UCSD-AML1 (cell line): Measurements from ENCODE around the gene CCDC85B.

Experiments
- DNase-seq: peaks from one replicate; lab custom pipeline; 2025; ENCODE audit not compliant: unreplicated experiment; lab: John Stamatoyannopoulos, UW

The CCDC85B gene

DNA sequence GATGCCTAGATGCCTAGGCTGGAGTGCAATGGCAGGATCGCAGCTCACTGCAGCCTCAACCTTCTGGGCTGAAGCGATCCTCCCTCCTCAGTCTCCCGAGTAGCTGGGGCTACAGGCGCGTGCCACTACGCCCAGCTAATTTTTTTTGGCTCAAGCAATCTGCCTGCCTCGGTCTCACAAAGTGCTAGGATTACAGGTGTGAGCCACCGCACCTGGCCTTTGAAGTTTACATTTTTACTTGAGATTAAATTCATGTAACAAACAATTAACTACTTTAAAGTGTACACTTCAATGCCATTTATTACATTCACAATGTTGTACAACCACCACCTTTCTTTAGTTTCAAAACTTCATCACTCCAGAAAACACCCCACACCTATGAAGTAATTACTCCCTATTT is 13.2 kb downstream of the CCDC85B start:
- DNase-seq = no peak

GRCh38 chr11:65906602-65907001 is 16.1 kb downstream of the CCDC85B start:
- DNase-seq = no peak

- no peak for DNase-seq
These were observed 17.4 kb downstream of the CCDC85B start for GRCh38 chr11:65907878-65908277.

DNA sequence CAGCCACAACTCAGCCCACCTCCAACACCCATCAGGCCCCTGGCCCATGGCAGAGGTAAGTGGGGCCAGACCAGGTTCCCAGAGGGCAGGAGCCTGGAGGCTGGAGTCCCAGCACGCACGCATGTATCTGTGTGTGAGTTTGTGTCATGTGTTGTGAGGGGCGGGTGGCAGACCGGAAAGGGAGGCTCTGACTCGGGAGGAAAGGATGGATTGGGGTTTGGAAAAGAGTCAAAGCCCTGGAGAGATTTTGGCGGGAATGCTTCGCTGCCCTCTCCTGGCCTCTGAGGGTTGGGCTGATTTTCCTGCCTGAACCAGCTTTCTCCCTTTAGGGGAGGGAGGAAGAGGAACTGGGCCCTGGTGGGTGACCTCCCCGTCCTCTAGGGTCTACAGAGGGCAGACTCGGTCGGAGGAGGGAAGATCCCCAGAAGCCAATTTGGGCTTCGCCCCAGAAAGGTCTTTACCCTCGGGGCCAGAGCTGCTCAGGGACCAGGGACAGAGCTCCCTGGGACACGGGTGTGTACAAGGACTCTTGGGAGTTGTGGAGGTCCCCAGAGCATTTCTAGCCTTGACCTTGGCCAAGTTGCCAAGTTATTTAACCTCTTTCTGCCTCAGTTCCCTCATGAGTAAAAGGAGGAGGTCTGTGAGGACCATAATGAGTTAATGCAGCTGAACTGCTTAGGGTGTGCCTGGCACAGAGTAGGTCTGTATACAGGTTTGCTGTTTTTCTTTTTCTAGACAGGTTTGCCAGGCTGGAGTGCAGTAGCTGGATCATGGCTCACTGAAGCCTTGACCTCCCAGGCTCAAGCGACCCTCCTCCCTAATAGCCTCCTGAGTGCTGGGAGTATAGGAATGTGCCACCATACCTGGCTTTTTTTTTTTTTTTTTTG is 21.5 kb downstream of the CCDC85B start:
- peak; percentile 38 for DNase-seq

DNA sequence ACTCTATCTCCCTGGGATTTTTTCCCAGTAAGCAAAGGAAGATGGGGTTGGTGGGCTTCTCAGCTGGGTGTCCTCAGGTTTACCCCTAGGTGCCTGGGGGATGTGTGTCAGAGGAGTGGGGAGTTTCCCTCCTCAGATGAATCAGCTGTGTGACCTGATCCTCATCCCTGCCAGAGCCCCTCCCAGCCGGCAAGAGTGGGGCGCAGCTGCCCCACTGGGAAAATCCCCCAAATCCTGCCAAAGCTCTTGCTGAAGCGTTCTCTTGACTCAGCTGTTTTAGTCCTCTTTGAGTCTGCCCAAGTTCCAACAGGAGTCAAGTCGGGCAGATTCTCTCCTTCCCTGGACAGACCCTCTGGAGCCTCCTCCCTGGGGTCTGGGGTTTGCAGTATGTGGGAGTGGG is 22.4 kb downstream of the CCDC85B start:
- no peak for DNase-seq

GRCh38 chr11:65915101-65915820 is 24.8 kb downstream of the CCDC85B start:
- peak; percentile 30 for DNase-seq

GRCh38 chr11:65915821-65916251 is 25.4 kb downstream of the CCDC85B start:
- DNase-seq = no peak

GRCh38 chr11:65916391-65916790 is 25.9 kb downstream of the CCDC85B start:
- DNase-seq = no peak

DNA sequence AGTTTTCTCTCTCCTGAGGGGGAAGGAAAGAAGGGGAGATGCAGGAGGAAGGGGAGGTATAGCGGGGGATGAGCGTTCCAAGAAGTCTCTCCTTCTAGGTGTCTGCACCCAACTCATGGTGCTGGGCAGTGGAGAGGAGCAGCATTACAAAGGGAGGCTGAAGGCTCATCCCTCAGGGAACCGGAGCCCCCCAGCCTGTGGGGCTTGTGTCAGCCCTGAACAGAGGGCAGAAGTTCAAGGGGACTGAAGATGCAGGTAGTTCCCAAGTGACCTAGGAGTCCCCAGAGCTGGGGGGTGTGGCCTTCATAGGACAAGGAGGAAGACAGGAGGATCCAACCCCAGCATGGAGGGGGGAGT is 26.6 kb downstream of the CCDC85B start:
- no peak for DNase-seq

DNA sequence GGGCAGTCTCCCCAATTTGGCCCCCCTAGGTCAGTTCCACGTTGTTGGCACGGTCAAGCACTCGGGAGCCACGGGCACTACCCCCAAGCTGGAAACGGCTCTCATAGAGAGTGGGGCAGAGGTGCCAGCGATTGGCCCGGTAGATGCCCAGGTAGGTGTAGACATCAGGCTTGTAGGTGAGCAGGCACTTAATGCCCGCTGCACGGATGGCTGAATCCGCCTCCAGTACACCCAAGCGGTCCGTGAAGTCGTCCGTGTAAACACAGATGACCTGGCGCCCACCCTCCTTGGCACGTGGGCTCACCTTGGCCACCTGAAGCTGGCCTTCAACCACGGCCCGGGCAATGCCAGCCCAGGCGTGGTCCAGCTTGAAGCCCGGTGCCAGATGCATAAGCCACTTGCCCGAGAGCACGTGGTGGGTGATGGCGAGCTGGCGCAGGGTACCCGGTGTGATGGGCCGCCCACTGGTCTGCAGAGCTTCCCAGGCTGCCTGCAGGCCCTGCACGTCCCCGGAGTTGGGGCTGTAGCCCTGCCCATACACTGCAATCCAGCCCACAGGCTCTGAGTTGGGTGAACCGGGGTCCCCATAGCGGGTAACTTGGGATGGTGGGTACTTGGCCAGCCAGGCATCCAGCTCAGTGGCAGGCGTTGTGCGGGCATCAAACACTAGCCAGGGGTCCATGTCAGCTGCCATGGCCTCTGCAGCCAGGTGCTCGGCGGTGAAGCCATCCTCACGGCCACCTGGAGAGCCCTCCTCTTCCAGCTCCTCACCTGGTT is 27.1 kb downstream of the CCDC85B start:
- no peak for DNase-seq

GRCh38 chr11:65918211-65919140 is 28.0 kb downstream of the CCDC85B start, which contains the start of gene C11orf68:
Gene C11orf68, minus strand, starts transcription at chr11:65919062. Its CDS starts 31 bp downstream, at chr11:65919031.
- DNase-seq = no peak

GRCh38 chr11:65919141-65919572 is 28.7 kb downstream of the CCDC85B start, which contains the start of gene DRAP1:
Gene DRAP1, plus strand, starts transcription at chr11:65919426. Its CDS starts 76 bp downstream, at chr11:65919502.
- DNase-seq = peak; percentile 99

GRCh38 chr11:65919573-65920371 is 29.3 kb downstream of the CCDC85B start:
- peak; percentile 67 for DNase-seq

GRCh38 chr11:65920372-65920802 is 29.9 kb downstream of the CCDC85B start:
- DNase-seq = no peak

DNA sequence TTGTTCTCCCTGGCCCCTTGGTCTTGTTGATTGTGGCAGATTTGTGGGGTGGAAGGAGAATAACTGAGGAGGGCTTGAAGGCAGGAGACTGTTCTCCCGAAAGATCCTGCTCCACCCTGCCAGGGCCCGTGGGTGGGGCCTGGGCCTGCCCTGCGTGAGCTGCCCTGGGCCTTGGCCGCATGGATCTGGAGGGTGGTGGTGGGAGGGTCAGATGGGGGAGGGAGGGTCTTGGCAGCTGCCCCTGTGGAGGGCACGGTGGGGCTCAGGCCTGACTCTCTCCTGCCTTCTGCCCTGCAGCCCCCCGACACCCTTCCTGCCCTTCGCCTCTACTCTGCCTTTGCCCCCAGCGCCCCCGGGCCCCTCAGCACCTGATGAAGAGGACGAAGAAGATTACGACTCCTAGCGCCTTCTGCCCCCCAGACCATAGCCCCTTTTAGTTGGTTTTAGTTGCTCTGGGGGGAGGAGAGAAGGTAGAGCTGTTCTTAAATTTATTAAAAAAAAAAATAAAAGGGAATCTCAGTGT is 30.6 kb downstream of the CCDC85B start:
- no peak for DNase-seq

GRCh38 chr11:65921876-65922275 is 31.4 kb downstream of the CCDC85B start:
- no peak for DNase-seq

- DNase-seq = no peak
These were observed 32.1 kb downstream of the CCDC85B start for GRCh38 chr11:65922565-65922964.

DNA sequence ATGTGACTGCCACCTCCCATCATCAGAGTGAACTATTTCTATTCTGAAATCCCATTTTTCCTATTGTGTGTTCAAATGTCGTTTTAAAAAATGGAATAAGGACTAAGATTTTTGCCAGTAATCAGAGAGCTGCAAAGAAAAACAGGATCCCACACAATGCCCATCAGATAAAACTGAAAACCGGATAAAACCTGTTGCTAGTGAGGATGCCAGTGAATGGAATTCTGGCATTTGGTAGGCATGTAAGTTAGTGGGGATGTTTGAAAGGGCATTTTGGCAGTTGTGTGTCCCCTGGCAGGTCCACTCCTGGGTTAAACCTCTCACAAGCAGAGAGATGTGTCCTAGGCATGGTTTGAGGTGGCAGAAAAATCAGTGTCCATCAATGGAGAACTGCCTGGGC is 34.9 kb downstream of the CCDC85B start:
- DNase-seq = no peak

GRCh38 chr11:65927904-65928397 is 37.5 kb downstream of the CCDC85B start:
- DNase-seq = peak; percentile 68
